GM19395 (cell line): ENCODE results near the gene HABP2.

Source experiments
- ATAC-seq: cut with Tn5 transposase; IDR thresholded peaks from one replicate; pipeline ENCODE4 v1.9.1; 2021; ENCODE audit warnings: mild to moderate bottlenecking, moderate library complexity; ENCODE audit not compliant: unreplicated experiment

HABP2 gene

DNA sequence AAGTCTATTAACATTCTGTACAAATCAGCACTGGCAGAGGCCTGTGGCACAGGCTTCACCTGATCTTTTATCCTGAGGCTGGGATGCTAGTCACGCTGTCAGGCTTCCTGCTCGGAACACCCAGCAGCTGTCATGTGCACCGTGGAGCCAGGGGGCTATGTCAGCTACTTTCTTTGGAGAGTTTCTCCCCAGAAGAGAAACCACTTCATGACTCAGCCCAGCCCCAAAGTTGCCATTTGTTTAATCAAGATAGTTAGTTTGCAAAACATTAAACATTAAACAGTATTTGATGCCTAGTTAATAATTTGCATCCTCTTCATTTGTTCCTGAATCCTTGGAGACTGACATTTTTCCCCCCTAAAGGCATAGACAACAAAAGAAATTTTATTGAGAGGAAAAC is at the start of gene HABP2:
Gene HABP2, plus strand, starts transcription at position 353 of the 400 bp plus-strand sequence. CDS start 69 bp downstream, outside the sequence.
- no peak for ATAC-seq

GRCh38 chr10:113503930-113504329 is 48.9 kb upstream of the HABP2 start:
- ATAC-seq: no peak

GRCh38 chr10:113504423-113504822 is 48.4 kb upstream of the HABP2 start:
- ATAC-seq: no peak

GRCh38 chr10:113506476-113506875 is 46.4 kb upstream of the HABP2 start:
- no peak for ATAC-seq

DNA sequence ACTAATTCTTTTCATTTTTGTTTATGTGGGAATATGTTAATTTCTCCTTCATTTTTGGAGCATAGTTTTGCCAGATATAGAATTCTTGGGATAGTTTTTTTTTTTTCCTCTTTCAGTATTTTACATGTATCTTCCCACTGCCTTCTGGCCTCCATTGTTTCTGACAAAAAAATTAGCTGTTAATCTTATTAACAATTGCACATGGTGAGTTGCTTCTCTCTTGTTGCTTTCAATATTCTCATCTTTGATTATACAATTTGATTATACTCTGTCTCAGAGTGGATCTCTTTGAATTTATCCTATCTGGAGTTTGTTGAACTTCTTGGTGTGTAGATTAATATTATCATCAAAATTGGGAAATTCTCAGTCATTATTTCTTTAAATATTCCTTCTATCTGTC is 41.4 kb upstream of the HABP2 start:
- no peak for ATAC-seq

DNA sequence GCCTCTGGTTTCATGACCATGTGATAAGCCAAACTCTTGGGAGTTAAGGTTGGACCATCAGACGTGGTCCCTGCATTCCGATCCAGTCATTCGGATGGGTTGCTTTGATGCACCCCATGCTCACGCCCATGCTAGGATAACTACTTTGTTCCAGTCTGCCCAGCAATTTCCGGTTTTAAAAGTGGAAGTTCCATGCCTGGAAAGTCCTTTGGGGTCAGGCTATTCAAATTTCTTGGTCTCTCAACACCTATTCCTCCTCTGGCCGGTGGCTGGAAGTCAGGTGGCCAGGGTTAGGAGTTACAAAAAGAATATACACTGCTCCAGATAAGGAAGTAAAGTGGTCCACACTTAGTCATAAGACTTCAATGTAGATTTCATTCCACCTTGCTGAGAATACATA is 37.7 kb upstream of the HABP2 start:
- ATAC-seq: no peak

GRCh38 chr10:113515601-113516000 is 37.3 kb upstream of the HABP2 start:
- ATAC-seq: no peak

GRCh38 chr10:113516061-113516460 is 36.8 kb upstream of the HABP2 start:
- ATAC-seq: no peak

GRCh38 chr10:113517165-113517900 is 35.5 kb upstream of the HABP2 start:
- ATAC-seq: no peak

- no peak for ATAC-seq
Observed at GRCh38 chr10:113517901-113518260, 35.0 kb upstream of the HABP2 start.

GRCh38 chr10:113518415-113518814 is 34.4 kb upstream of the HABP2 start:
- no peak for ATAC-seq

DNA sequence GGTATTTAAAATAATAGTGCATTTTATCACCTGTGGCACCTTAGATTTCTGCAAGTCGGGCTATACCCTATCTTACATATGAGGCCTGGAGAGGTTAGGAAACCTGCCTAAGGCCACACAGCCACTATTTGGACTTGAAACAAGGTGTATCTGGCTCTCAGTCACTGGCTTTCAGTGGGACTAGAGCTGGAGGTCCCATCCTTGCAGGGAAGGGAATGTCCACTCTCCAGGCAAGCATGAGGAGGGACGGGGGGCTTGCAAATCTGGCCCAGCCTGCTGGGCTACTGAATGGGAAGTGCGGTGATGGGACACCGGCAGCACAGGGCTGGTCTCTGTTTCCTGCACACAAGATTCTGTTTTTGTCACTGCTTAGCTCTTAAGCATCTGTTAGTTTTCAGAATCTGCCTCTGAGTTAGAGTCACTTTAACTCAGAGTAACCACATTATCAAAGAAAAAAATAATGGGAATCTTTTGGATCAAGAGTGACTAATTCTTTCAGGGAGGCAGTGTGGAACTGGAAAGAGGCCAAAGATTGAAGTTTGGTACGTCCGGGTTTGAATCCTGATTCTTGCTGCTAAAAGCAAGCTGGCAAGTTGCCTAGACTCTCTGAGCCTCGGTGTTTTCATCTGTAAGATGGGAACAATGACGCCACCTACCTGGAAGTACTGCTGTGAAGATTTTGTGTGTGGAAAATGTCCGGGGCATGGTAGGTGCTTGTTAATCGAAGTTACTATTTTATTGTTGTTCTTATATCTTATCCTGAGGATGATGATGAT is 33.8 kb upstream of the HABP2 start:
- no peak for ATAC-seq

GRCh38 chr10:113519681-113520115 is 33.2 kb upstream of the HABP2 start:
- ATAC-seq: no peak

DNA sequence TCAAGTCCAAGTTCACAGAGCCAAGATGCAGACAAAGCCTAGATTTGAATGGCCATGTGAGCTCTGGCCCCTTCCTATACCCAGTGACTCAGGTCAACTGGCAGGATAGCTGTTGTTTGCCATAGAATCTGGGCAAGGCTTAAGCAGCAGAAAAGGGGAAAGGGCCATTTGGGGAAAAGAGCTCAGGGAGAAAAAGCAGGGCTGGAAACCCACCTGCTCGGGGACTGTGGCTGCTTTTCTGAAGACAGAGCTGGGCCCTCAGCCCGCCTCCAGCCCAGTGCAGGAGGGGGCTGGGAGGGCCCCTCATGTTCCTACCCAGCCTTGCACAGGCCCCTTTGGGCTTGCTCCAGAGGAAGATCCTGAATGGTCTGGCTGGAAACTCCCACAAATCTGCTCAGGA is 32.6 kb upstream of the HABP2 start:
- ATAC-seq: no peak

GRCh38 chr10:113520690-113521474 is 32.0 kb upstream of the HABP2 start:
- peak; percentile 83 for ATAC-seq

- peak; percentile 5 for ATAC-seq
Observed at GRCh38 chr10:113521475-113521795, 31.4 kb upstream of the HABP2 start.

- ATAC-seq: no peak
Observed at GRCh38 chr10:113522460-113522859, 30.4 kb upstream of the HABP2 start.

GRCh38 chr10:113523071-113523470 is 29.8 kb upstream of the HABP2 start:
- ATAC-seq: no peak

DNA sequence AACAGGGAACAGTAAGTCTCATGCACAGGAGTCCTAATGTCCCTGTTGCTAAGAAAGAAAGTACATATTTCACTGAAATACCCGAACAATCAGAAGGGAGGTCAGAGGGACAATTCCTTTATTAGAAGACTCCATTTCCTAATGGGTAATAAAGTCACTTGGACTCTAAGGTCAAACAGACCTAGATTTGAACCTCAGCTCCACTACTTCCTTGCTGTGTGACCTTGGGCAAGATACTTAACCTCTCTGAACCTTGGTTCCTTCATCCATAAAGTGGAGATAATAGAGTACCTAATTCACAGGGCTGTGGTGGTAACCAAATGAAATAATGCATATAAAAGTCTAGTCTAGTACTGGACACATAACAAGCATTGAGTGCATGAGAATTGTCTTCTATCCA is 29.2 kb upstream of the HABP2 start:
- no peak for ATAC-seq

DNA sequence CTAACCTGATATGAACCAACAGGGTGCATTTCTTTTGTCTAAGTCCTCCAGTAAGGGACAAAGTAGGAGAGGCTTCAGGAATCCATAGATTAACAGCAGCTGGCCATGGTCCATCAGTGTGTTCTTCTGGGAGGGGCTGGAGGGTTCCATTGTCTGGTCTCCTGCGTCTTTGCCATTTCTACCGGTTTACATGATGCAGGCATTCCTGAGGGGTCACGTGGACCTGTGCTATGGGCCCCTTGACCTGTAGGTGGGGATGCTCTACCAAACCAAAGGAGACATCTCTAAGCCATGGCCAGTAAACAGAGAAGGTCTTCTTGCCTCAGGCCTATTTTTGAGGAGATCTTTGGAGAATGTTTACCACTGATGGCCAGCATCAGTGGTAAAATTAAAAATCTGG is 28.7 kb upstream of the HABP2 start:
- no peak for ATAC-seq

DNA sequence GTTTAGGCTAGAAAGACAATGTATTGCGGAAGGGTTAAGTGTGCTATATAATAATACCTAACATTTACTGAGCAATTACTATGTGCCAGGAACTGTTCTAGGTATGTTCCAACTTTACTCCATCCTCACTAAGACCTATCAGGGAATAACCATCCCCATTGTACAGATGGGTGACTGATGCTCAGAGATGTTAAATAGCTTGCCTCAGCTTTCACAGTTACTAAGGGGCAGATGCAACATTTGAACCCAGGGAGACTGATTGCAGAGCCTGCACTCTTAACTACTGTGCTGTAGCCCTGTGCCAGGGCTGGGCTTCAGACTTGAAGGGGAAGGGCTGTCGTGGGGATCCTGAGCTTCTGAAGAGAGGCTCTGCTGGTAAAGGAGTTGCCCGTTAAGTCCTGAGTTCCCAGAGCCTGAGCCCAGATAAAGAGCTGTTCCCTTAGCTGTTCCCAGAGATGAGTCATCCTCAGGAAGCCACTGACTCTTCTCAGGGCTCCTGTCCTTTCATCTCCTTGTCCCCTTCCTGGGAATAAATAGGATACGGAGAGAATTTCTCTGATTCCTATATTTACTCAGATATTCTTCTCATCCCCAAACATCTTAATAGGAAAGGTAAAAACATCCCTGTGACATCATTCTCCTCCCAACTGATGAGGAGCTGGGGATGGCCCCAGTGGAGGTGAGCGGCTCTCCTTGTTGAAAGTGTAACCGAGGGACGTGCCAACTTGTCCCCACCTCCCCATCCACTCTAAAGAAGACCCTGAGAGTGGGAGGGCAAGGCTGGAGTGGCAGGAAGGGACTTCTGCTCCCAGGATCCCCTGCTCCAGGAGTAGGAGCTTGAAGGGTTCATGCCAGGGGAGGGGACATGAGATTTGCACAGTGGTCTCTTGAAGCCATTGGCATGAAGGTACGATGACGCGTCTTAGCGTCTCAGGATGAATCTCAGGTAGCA is 28.0 kb upstream of the HABP2 start:
- ATAC-seq: no peak
